RWPE2 (cell line): ENCODE data around the gene CYFIP2.

Experiments
- ATAC-seq: fragments of 200-7000 bp; cut with Tn5 transposase; 3 replicates; pipeline ENCODE4 v1.9.1; 2021; ENCODE audit warnings: low read depth
- DNase-seq: peaks from one replicate; pipeline ENCODE4 v3.0.0-alpha.2; 2020; ENCODE audit warnings: low spot score
- H3K27ac ChIP-seq: fragments of 450-650 bp; 2 replicates; pipeline ENCODE4 v1.5.1; 2017; ENCODE audit warnings: mild to moderate bottlenecking; ENCODE audit not compliant: poor library complexity, severe bottlenecking
- H3K27me3 ChIP-seq: fragments of 250-450 bp; sonication (Bioruptor Pico); 2 replicates; pipeline ENCODE4 v1.5.1; 2021; ENCODE audit warnings: mild to moderate bottlenecking, moderate library complexity; ENCODE audit not compliant: insufficient read depth, poor library complexity, severe bottlenecking
- H3K36me3 ChIP-seq: fragments of 250-450 bp; sonication (Bioruptor Pico); 2 replicates; pipeline ENCODE4 v1.5.1; 2020; ENCODE audit warnings: low read depth, mild to moderate bottlenecking, moderate library complexity
- H3K4me1 ChIP-seq: fragments of 250-450 bp; sonication (Bioruptor Pico); 2 replicates; pipeline ENCODE4 v1.5.1; 2021; ENCODE audit warnings: mild to moderate bottlenecking, moderate library complexity; ENCODE audit not compliant: insufficient read depth, poor library complexity, severe bottlenecking
- H3K4me3 ChIP-seq: fragments of 250-450 bp; sonication (Bioruptor Pico); 2 replicates; pipeline ENCODE4 v1.5.1; 2021; ENCODE audit warnings: mild to moderate bottlenecking, moderate library complexity; ENCODE audit not compliant: severe bottlenecking
- H3K9me3 ChIP-seq: fragments of 250-450 bp; sonication (Bioruptor Pico); 2 replicates; pipeline ENCODE4 v1.5.1; 2021; ENCODE audit warnings: mild to moderate bottlenecking, moderate library complexity; ENCODE audit not compliant: severe bottlenecking
- TF ChIP-seq, protein P1 (sequence below): fragments of 450-650 bp; IDR thresholded peaks from one replicate; pipeline ENCODE4 v1.5.1; 2017; ENCODE audit warnings: mild to moderate bottlenecking, moderate library complexity; ENCODE audit not compliant: poor library complexity, severe bottlenecking

Gene CYFIP2

DNA sequence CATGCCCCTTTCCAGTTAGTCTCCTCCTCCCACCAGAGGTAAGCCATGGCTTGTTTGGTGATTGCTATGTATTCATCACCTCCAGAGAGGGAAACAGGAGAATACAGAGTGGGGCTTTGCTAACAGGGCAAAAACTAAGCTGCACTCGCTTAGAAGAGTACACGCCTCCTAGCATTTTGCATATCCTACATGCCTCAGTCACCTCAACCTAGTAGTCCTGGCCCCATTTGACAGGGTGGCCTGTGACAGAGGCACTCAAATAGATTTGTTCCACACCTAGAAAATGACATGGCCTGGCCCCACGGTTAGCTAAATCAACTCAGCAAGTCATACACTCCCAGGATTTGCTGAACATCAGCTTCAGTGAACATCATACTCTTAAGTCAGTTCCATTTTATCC is 90.7 kb downstream of the CYFIP2 start:
- ATAC-seq = no peak
- Histone ChIP-seq H3K27me3 (no peaks in the 10 kb centered on the region), H3K27ac (no peak overlapping the region), H3K9me3 (no peaks in the 10 kb centered on the region), H3K4me3 (no peak overlapping the region), H3K4me1 (no peaks in the 10 kb centered on the region), H3K36me3 (no peaks in the 10 kb centered on the region)
- DNase-seq = no peak
- TF ChIP-seq, protein P1, sequence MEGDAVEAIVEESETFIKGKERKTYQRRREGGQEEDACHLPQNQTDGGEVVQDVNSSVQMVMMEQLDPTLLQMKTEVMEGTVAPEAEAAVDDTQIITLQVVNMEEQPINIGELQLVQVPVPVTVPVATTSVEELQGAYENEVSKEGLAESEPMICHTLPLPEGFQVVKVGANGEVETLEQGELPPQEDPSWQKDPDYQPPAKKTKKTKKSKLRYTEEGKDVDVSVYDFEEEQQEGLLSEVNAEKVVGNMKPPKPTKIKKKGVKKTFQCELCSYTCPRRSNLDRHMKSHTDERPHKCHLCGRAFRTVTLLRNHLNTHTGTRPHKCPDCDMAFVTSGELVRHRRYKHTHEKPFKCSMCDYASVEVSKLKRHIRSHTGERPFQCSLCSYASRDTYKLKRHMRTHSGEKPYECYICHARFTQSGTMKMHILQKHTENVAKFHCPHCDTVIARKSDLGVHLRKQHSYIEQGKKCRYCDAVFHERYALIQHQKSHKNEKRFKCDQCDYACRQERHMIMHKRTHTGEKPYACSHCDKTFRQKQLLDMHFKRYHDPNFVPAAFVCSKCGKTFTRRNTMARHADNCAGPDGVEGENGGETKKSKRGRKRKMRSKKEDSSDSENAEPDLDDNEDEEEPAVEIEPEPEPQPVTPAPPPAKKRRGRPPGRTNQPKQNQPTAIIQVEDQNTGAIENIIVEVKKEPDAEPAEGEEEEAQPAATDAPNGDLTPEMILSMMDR = no peak

DNA sequence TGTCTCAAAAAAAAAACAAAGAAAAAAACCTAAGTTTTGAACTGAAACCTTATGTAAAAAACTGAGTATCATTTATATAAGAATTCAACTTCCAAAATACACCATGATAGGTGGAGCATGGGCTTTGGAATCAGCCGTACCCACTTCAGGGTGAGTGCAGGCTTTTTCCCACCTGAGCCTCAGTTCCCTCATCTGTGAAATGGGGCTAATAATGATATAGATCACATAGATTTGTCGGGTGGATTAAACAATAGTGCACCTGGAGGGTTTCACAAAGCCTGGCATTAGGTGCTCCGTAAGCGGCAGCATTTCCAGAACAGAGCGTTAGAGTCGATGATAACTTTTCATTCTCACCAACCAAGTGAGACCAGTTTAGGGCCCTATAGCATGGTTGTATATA is 91.9 kb downstream of the CYFIP2 start:
- ATAC-seq = no peak
- Histone ChIP-seq H3K4me3 (no peak overlapping the region), H3K27ac (no peak overlapping the region), H3K4me1 (no peaks in the 10 kb centered on the region), H3K9me3 (no peaks in the 10 kb centered on the region), H3K27me3 (no peaks in the 10 kb centered on the region), H3K36me3 (no peaks in the 10 kb centered on the region)
- TF ChIP-seq, protein P1 = no peak
- no peak for DNase-seq

DNA sequence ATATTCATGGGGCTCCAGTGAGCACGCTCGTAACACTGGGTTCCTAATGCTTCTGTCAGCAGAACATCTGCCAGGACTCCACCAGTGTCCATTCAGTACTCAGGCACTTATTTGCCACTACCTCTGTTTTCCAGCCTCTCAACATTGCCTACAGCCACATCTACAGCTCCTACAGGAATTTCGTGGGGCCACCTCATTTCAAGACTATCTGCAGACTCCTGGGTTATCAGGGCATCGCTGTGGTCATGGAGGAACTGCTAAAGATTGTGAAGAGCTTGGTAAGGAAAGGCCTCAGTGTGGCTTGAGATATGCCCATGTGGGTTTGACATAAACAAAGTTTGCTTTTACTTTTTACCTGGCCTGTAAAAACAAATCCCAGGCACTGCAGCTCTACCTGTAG is 92.9 kb downstream of the CYFIP2 start:
- H3K4me1 ChIP-seq = no peaks in the 10 kb centered on the region
- TF ChIP-seq, protein P1 = no peak
- DNase-seq (no peak), ATAC-seq (no peak)
- no peaks in the 10 kb centered on the region for H3K36me3 ChIP-seq
- H3K9me3 ChIP-seq = no peaks in the 10 kb centered on the region
- H3K27me3 ChIP-seq = no peaks in the 10 kb centered on the region
- H3K27ac ChIP-seq = no peak overlapping the region
- no peak overlapping the region for H3K4me3 ChIP-seq

DNA sequence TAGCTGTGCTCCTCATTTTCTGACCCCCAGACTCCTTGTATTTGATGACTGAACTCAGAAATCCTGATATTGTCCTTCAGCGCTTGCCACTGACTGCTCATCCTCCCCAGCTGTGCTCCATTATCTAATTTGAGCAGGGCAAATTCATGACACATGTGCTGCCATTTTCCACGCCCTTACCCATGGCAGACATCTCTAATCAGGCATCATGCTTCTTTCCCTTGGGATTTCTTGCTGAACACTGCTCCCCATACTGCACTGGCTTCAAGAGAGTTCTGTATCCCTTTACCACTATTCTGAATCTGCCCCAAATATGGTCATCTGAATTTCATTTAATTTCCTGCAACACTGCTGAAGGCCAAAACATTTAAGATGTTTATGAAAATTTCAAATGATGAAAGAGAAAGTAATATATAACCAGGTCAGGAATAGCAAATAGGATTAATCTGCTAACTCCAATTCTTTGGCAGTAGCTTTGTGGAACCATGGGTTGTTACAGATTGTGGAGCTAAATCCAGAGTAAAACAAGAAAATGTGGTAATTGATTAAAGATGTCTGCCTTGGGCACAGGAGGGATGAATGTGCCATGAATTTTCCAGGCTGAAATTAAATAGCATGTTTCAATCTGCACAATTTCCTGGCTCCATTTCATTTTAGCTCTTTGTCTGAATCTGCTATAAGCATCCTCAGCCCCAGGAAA is 93.6 kb downstream of the CYFIP2 start:
- TF ChIP-seq, protein P1 = no peak
- no peak overlapping the region for H3K4me3 ChIP-seq
- no peaks in the 10 kb centered on the region for H3K4me1 ChIP-seq
- H3K27me3 ChIP-seq = no peaks in the 10 kb centered on the region
- DNase-seq = no peak
- H3K9me3 ChIP-seq = no peaks in the 10 kb centered on the region
- no peak overlapping the region for H3K27ac ChIP-seq
- H3K36me3 ChIP-seq = no peaks in the 10 kb centered on the region
- ATAC-seq = no peak

DNA sequence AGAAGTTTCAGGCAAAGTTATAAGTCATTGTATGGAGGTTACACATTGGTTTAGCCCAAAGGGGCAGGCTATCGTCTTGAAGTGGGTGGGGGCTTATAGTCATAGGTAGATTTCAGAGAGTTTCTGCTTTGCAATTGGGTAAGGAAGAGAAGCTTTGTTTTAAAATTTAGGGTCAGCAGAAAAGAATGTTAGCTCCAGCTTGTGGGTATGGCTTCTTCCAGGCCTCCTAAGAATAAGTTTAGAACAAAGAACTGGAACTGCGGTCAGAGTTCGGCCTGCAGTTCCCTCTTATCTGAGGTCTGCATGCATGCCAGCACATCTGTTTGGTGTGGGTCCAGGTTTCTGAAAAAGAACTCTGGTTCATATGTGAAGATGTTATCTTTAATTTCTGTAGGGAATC is 96.1 kb downstream of the CYFIP2 start:
- Histone ChIP-seq H3K36me3 (no peaks in the 10 kb centered on the region), H3K27ac (no peak overlapping the region), H3K4me1 (no peaks in the 10 kb centered on the region), H3K9me3 (no peaks in the 10 kb centered on the region), H3K4me3 (no peak overlapping the region), H3K27me3 (no peaks in the 10 kb centered on the region)
- no peak for ATAC-seq
- TF ChIP-seq, protein P1 = no peak
- DNase-seq = no peak
